Measurements from ENCODE around the gene VSIG1. TPM values are rescaled to one million over a fixed set of nuclear protein-coding genes. Genes with fewer than 3 reads are reported as not detected.

The VSIG1 gene
- 1 to 10 TPM in 1 of 3 donors, under 1 TPM in 1, not detected in 1; 0.54 to 1.1 TPM for total RNA-seq
- 1.9 TPM for total RNA-seq (2013)

- no peak for DNase-seq
- intact Hi-C loops (cut with micrococcal nuclease) = no loop called here
These were observed at the start of gene VSIG1 for GRCh38 chrX:108044554-108045256. Gene VSIG1 (plus strand): TSS chrX:108045065. CDS start chrX:108045131, 66 bp downstream.

GRCh38 chrX:107996124-107996523 is 48.7 kb upstream of the VSIG1 start:
- no peaks in the 10 kb centered on the region for H3K36me3 ChIP-seq (ENCODE audit: control insufficient read depth, insufficient read depth, low read length)
- Mint-ChIP-seq H3K4me1 (no peaks in the 10 kb centered on the region), H3K9me3 (no peaks in the 10 kb centered on the region), H3K36me3 (no peaks in the 10 kb centered on the region), H3K27ac (no peak overlapping the region), H3K4me3 (no peak overlapping the region), H3K27me3 (ENCODE audit: low read depth in 2 of 2) (peaks cover 3 to 18% of the 10 kb centered on the region in 2 donors)
- H3K4me3 ChIP-seq (ENCODE audit: low read length) = no peak overlapping the region
- intact Hi-C loops (cut with micrococcal nuclease) = no loop called here
- H3K9me3 ChIP-seq (ENCODE audit: control insufficient read depth, insufficient read depth, low read length) = no peaks in the 10 kb centered on the region
- no peak overlapping the region for H3K27ac ChIP-seq (ENCODE audit: low read length)
- 89% methylated on average over 2 of the region's 6 CpGs for WGBS (ENCODE audit: insufficient coverage)
- DNase-seq (no peak), ATAC-seq (no peak)
- no peaks in the 10 kb centered on the region for H3K27me3 ChIP-seq (ENCODE audit: control insufficient read depth, insufficient read depth, low read length)
- H3K4me1 ChIP-seq (ENCODE audit: control insufficient read depth, insufficient read depth, low read length) = no peaks in the 10 kb centered on the region
- no peak for TF ChIP-seq CTCF (IDR thresholded peaks at IDR 0.05)

More at GRCh38 chrX:108044554-108045256, at the start of gene VSIG1:
- Histone ChIP-seq H3K36me3 (ENCODE audit: control insufficient read depth, insufficient read depth, low read length) (no peaks in the 10 kb centered on the region), H3K27ac (ENCODE audit: low read length) (no peak within 1 kb of the TSS), H3K27me3 (ENCODE audit: control insufficient read depth, insufficient read depth, low read length) (no peaks in the 10 kb centered on the region), H3K4me1 (ENCODE audit: control insufficient read depth, insufficient read depth, low read length) (no peaks in the 10 kb centered on the region), H3K4me3 (ENCODE audit: low read length) (no peak within 1 kb of the TSS), H3K9me3 (ENCODE audit: control insufficient read depth, insufficient read depth, low read length) (no peaks in the 10 kb centered on the region)
- H3K9me3 Mint-ChIP-seq = no peaks in the 10 kb centered on the region
- H3K4me1 Mint-ChIP-seq = no peaks in the 10 kb centered on the region
- no peak within 1 kb of the TSS for H3K4me3 Mint-ChIP-seq
- H3K36me3 Mint-ChIP-seq = no peaks in the 10 kb centered on the region
- H3K27me3 Mint-ChIP-seq (ENCODE audit: low read depth in 2 of 2) = peaks cover 4 to 20% of the 10 kb centered on the region in 2 donors
- H3K27ac Mint-ChIP-seq = no peak within 1 kb of the TSS
- TF ChIP-seq CTCF (IDR thresholded peaks at IDR 0.05) = no peak
- no peak for ATAC-seq
- WGBS (ENCODE audit: insufficient coverage) = 98% methylated on average over 6 of the region's 10 CpGs

- Histone ChIP-seq H3K9me3 (ENCODE audit: control insufficient read depth, insufficient read depth, low read length) (no peaks in the 10 kb centered on the region), H3K27me3 (ENCODE audit: control insufficient read depth, insufficient read depth, low read length) (no peaks in the 10 kb centered on the region), H3K27ac (ENCODE audit: low read length) (no peak overlapping the region), H3K4me3 (ENCODE audit: low read length) (no peak overlapping the region), H3K36me3 (ENCODE audit: control insufficient read depth, insufficient read depth, low read length) (no peaks in the 10 kb centered on the region), H3K4me1 (ENCODE audit: control insufficient read depth, insufficient read depth, low read length) (no peaks in the 10 kb centered on the region)
- H3K27me3 Mint-ChIP-seq (ENCODE audit: low read depth in 2 of 2) = peaks cover 5 to 51% of the 10 kb centered on the region in 2 donors
- no peak overlapping the region for H3K4me3 Mint-ChIP-seq
- ATAC-seq = no peak
- WGBS (ENCODE audit: insufficient coverage) = 94% methylated on average over 2 of the region's 2 CpGs
- no peak overlapping the region for H3K27ac Mint-ChIP-seq
- H3K9me3 Mint-ChIP-seq = no peaks in the 10 kb centered on the region
- no peak for TF ChIP-seq CTCF (IDR thresholded peaks at IDR 0.05)
- intact Hi-C loops (cut with micrococcal nuclease) = no loop called here
- no peaks in the 10 kb centered on the region for H3K4me1 Mint-ChIP-seq
- no peaks in the 10 kb centered on the region for H3K36me3 Mint-ChIP-seq
- no peak for DNase-seq
These were observed 44.1 kb upstream of the VSIG1 start for GRCh38 chrX:108000751-108001150.
